C4-2B (cell line): ENCODE results near the gene MAFB.
A peak's percentile ranks its signal among the peaks of the same experiment; 100 is the strongest.
"Not testable (repeated sequence)": the region's sequence is repeated elsewhere in the genome, so short reads cannot be mapped to it uniquely, and the experiment has no call there.

ENCODE experiments used
- H3K27ac ChIP-seq: fragments of 450-650 bp; 2 replicates; pipeline ENCODE4 v1.5.1; 2017
- ZFX ChIP-seq: fragments of 450-650 bp; IDR thresholded peaks from 2 replicates; pipeline ENCODE4 v1.6.1; 2017
- TF ChIP-seq, protein P1 (sequence below): fragments of 450-650 bp; conservative IDR thresholded peaks from 2 replicates; pipeline ENCODE4 v1.5.1; 2017; ENCODE audit warnings: mild to moderate bottlenecking

MAFB gene

GRCh38 chr20:40689100-40689942 is at the start of gene MAFB:
MAFB (minus strand) TSS chr20:40689236; CDS start chr20:40688850, 386 bp downstream.
- TF ChIP-seq, protein P1, sequence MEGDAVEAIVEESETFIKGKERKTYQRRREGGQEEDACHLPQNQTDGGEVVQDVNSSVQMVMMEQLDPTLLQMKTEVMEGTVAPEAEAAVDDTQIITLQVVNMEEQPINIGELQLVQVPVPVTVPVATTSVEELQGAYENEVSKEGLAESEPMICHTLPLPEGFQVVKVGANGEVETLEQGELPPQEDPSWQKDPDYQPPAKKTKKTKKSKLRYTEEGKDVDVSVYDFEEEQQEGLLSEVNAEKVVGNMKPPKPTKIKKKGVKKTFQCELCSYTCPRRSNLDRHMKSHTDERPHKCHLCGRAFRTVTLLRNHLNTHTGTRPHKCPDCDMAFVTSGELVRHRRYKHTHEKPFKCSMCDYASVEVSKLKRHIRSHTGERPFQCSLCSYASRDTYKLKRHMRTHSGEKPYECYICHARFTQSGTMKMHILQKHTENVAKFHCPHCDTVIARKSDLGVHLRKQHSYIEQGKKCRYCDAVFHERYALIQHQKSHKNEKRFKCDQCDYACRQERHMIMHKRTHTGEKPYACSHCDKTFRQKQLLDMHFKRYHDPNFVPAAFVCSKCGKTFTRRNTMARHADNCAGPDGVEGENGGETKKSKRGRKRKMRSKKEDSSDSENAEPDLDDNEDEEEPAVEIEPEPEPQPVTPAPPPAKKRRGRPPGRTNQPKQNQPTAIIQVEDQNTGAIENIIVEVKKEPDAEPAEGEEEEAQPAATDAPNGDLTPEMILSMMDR, result no peak
- TF ChIP-seq ZFX, result no peak
- peak within 1 kb of the TSS; percentile 78 for H3K27ac ChIP-seq

DNA sequence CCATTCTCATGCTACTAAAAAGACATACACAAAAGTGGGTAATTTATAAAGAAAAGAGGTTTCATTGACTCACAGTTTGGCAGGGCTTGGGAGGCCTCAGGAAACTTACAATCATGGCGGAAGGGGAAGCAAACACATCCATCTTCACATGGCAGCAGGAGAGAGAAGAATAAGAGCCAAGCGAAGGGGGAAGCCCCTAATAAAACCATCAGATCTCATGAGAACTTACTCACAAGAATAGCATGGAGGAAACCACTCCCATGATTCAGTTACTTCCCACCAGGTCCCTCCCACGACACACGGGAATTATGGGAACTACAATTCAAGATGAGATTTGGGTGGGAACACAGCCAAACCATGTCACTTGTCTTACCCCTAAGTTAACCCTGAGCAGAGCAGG is 47.4 kb upstream of the MAFB start:
- not testable (repeated sequence) for H3K27ac ChIP-seq

- no peak overlapping the region for H3K27ac ChIP-seq
- no peak for TF ChIP-seq ZFX
- TF ChIP-seq, protein P1, result no peak
These were observed 40.0 kb upstream of the MAFB start for GRCh38 chr20:40728996-40729395.

- no peak overlapping the region for H3K27ac ChIP-seq
- TF ChIP-seq ZFX, result no peak
- TF ChIP-seq, protein P1, result peak; percentile 52
These were observed 39.4 kb upstream of the MAFB start for GRCh38 chr20:40728470-40728869.

DNA sequence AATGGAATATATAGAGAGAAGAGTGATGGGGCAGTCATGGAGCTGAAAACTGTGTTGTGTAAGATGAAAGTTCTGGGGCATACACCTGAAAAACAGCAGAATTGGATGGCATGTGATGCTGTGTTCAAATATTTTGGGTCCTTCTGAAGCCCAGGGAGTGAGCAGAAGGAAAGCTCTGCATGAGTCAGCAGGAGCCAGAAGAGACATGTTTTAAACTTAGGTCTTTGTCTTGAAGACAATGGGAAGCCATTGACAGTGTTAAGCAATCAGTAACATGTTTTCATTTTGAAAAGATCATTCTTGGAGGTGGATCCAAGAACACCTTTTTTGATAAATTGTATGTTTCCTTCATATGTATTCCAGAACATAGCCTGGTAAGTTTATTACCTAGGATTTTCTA is 38.9 kb upstream of the MAFB start:
- H3K27ac ChIP-seq, result no peak overlapping the region
- TF ChIP-seq, protein P1, result no peak
- no peak for TF ChIP-seq ZFX

- TF ChIP-seq ZFX, result no peak
- TF ChIP-seq, protein P1, result no peak
- H3K27ac ChIP-seq, result no peak overlapping the region
These were observed 37.7 kb upstream of the MAFB start for GRCh38 chr20:40726776-40727175.

DNA sequence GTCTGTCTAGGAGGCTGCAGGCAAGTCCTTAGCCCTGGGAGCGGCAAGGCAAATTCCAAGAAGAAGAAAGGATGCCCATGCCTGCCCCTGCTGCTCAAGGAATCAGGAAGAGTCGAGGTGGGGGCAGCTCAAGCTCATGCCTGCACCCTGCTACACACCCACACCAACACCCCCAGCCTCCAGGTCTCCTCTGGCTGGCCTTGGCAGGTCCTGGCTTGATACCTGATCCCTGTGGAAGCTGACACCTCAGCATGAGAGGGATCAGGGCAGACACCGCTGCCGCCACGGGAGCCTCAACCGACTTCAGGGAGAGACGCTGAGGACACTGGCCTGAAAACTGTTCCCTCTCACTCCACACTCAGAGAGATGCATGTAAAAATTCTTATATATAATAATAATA is 35.5 kb upstream of the MAFB start:
- TF ChIP-seq, protein P1, result no peak
- no peak for TF ChIP-seq ZFX
- no peak overlapping the region for H3K27ac ChIP-seq

DNA sequence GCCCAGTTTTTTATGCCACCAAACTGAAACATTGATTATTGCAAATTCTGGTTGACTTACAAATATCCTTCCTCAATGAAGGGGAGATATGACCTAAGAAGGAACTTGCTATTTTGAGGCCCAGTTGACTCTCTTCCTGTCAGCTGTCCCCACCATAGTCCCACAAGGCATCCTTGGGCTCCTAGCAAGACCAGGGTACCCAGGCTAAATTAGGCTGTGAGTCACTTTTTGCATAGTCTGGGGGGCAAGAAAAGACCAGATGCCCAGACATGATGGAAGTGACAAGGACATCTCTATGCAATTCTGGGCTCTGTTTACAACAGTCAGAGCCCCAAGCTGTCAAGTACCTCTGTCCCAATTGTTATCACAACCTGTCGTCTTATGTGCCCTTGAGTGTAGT is 31.8 kb upstream of the MAFB start:
- TF ChIP-seq, protein P1, result no peak
- TF ChIP-seq ZFX, result no peak
- H3K27ac ChIP-seq, result no peak overlapping the region
